K562 (cell line): ENCODE measurements around the gene CEBPE. TPM values are rescaled to one million over a fixed set of nuclear protein-coding genes. Genes with fewer than 3 reads are reported as not detected.

ENCODE experiments used
- ATAC-seq: fragments of 200-7000 bp; cut with Tn5 transposase; 3 replicates; pipeline ENCODE4 v1.9.1; 2020; ENCODE audit warnings: moderate library complexity
- BruUV-seq: library from RNA; stranded (reverse); fragments of 400-500 nt; replicated peaks from 2 replicates; lab custom pipeline; 2021; lab: Mats Ljungman, UMichigan
- CTCF ChIA-PET: fragments of 300-600 bp; formaldehyde crosslinking; extraction: SDS; loops from one replicate; lab custom pipeline; 2021; ENCODE audit warnings: low intra/inter-chr PET ratio; lab: Yijun Ruan, JAX
- POLR2A ChIA-PET: fragments of 300-600, 350-650 bp; sonication (Branson Sonifier 250); formaldehyde crosslinking; extraction: SDS; loops from one replicate; lab custom pipeline; 2021; ENCODE audit warnings: antibody characterized with exemption, inconsistent platforms; lab: Yijun Ruan, JAX
- DNase-seq, 4 experiments: peaks; one replicate each; pipeline versions ENCODE4 v3.0.0 to v3.0.0-alpha.2; 2011 to 2018; ENCODE audit warnings: low spot score in 3 of 4, mixed read lengths in 3 of 4; ENCODE audit errors: extremely low read depth in 1 of 4
- FAIRE-seq: peaks from 2 replicates; lab custom pipeline; 2011; peaks lifted over from hg19 to GRCh38; lab: Jason Lieb, UNC
- H2AFZ ChIP-seq: 2 replicates; pipeline ENCODE4 v1.6.0; 2011; ENCODE audit warnings: low read depth, low read length, control low read depth, inconsistent platforms
- H3K27ac ChIP-seq: fragments of 200-600 bp; 3 replicates; pipeline ENCODE4 v1.8.0; 2011; ENCODE audit warnings: low read depth, mild to moderate bottlenecking, control low read depth, inconsistent platforms, low read length, moderate library complexity, mixed read lengths; ENCODE audit errors: extremely low read depth
- H3K27me3 ChIP-seq, 2 experiments: fragments of 300-600 bp in 1 of 2; 2 replicates in 1 of 2; 3 replicates in 1 of 2; pipeline versions ENCODE4 v1.6.0 to v1.8.0; 2011; ENCODE audit warnings: inconsistent platforms in 2 of 2, low read length in 2 of 2, mild to moderate bottlenecking in 1 of 2, mixed read lengths in 1 of 2, moderate library complexity in 1 of 2; ENCODE audit not compliant: control insufficient read depth in 2 of 2, insufficient read depth in 2 of 2
- H3K36me3 ChIP-seq: fragments of 300-600 bp; 3 replicates; pipeline ENCODE4 v1.8.0; 2011; ENCODE audit warnings: mild to moderate bottlenecking, low read length, inconsistent platforms; ENCODE audit not compliant: control insufficient read depth, insufficient read depth
- H3K4me1 ChIP-seq, 2 experiments: fragments of 200-600 bp in 1 of 2; replicated peaks in 1 of 2; 2 replicates in 1 of 2; 3 replicates in 1 of 2; pipeline versions ENCODE4 v1.5.1 to v1.8.0; 2011; ENCODE audit warnings: inconsistent platforms in 2 of 2, low read length in 2 of 2, mild to moderate bottlenecking in 1 of 2, mixed read lengths in 1 of 2, moderate library complexity in 1 of 2; ENCODE audit not compliant: control insufficient read depth in 2 of 2, insufficient read depth in 2 of 2
- H3K4me2 ChIP-seq: 2 replicates; pipeline ENCODE4 v1.6.1; 2011; ENCODE audit warnings: low read length, control low read depth, inconsistent platforms, mixed read lengths; ENCODE audit not compliant: insufficient read depth
- H3K4me3 ChIP-seq: fragments of 200-600 bp; sonication (generic), shearing (Covaris generic); 2 replicates; pipeline ENCODE4 v1.5.1; 2016; ENCODE audit warnings: control low read depth, inconsistent platforms
- H3K79me2 ChIP-seq: fragments of 200-600 bp; 3 replicates; pipeline ENCODE4 v1.8.0; 2011; ENCODE audit warnings: low read length, inconsistent platforms; ENCODE audit not compliant: control insufficient read depth, insufficient read depth
- H3K9ac ChIP-seq, 2 experiments: 2 replicates each; pipeline versions ENCODE4 v1.6.0 to v1.6.1; 2011; ENCODE audit warnings: low read depth in 2 of 2, low read length in 2 of 2, control low read depth in 1 of 2, inconsistent platforms in 1 of 2, mild to moderate bottlenecking in 1 of 2, mixed read lengths in 1 of 2; ENCODE audit not compliant: insufficient read depth in 1 of 2
- H3K9me1 ChIP-seq: one replicate; pipeline ENCODE4 v1.6.0; 2011; ENCODE audit warnings: inconsistent platforms, mild to moderate bottlenecking, low read length, moderate library complexity; ENCODE audit not compliant: control insufficient read depth, insufficient read depth
- H3K9me3 ChIP-seq: replicated peaks from 2 replicates; pipeline ENCODE4 v1.5.1; 2011; ENCODE audit warnings: low read depth, low read length, inconsistent platforms; ENCODE audit not compliant: control insufficient read depth, insufficient read depth
- H4K20me1 ChIP-seq: replicated peaks from 2 replicates; pipeline ENCODE4 v1.6.1; 2011; ENCODE audit warnings: low read length, inconsistent platforms, mixed read lengths; ENCODE audit not compliant: control insufficient read depth, insufficient read depth
- ARID1B ChIP-seq: fragments of 450-650 bp; IDR thresholded peaks from 2 replicates; pipeline ENCODE4 v1.6.1; 2016; ENCODE audit warnings: antibody characterized with exemption, mild to moderate bottlenecking, inconsistent platforms
- HEY1 ChIP-seq: fragments of 250-450 bp; sonication (Bioruptor Pico); IDR thresholded peaks from 2 replicates; pipeline ENCODE4 v1.5.0; 2020; ENCODE audit warnings: mild to moderate bottlenecking, moderate library complexity, borderline replicate concordance
- MBD1 ChIP-seq: fragments of 250-450 bp; sonication (Bioruptor Pico); IDR thresholded peaks from 2 replicates; pipeline ENCODE4 v1.8.0; 2022; ENCODE audit warnings: inconsistent platforms
- NR1H2 ChIP-seq: sonication (generic); formaldehyde crosslinking; IDR thresholded peaks from 2 replicates; pipeline ENCODE4 v1.4.0; 2020; ENCODE audit warnings: mild to moderate bottlenecking, missing genetic modification reagents
- RAD51 ChIP-seq: fragments of 450-650 bp; IDR thresholded peaks from 2 replicates; pipeline ENCODE4 v1.7.1; 2016; ENCODE audit warnings: low read depth, mild to moderate bottlenecking, borderline replicate concordance
- RBM25 ChIP-seq: fragments of 200-400 bp; formaldehyde crosslinking; IDR thresholded peaks from 2 replicates; pipeline ENCODE4 v1.6.1; 2018; ENCODE audit warnings: low read length, low read depth, moderate library complexity; ENCODE audit not compliant: severe bottlenecking
- STAT6 ChIP-seq: sonication (generic); formaldehyde crosslinking; IDR thresholded peaks from 2 replicates; pipeline ENCODE4 v1.8.1; 2023; ENCODE audit warnings: mild to moderate bottlenecking, missing genetic modification reagents
- TAL1 ChIP-seq: fragments of 450-650 bp; IDR thresholded peaks from 2 replicates; pipeline ENCODE4 v1.6.1; 2016; ENCODE audit warnings: mild to moderate bottlenecking
- WGBS: fragments of 100-300 bp; shearing (Covaris generic); methylation state at CpG from one replicate; pipeline ENCODE4 v1.1.6; 2016; ENCODE audit warnings: low coverage, mixed read lengths; ENCODE audit not compliant: insufficient coverage; ENCODE audit errors: missing lambda C conversion rate; 5-methylcytosine and 5-hydroxymethylcytosine counted together
- in situ Hi-C: fragments of 300-500 bp; cut with MboI; formaldehyde crosslinking; loops from 4 replicates; pipeline ENCODE4 v1.15.0; 2018; ENCODE audit warnings: inconsistent platforms, mixed read lengths
- intact Hi-C: fragments of 100-400 bp; cut with micrococcal nuclease; formaldehyde crosslinking; loops from 2 replicates; pipeline ENCODE4 v1.14.2; 2022
- polyA plus RNA-seq, 8 experiments: library from polyadenylated mRNA; depleted of rRNA in 4 of 8; stranded (reverse) in 5 of 8; unstranded in 3 of 8; fragments of >200 nt; fragmentation: Nextera tagmentation in 2 of 8; fragmentation: Illumina TruSeq in 1 of 8; extraction: Ambion mirVana in 2 of 8; extraction: Trizol in 1 of 8; gene quantifications; 2 replicates each; pipeline versions ENCODE4 v1.2.1 to v1.2.3, GENCODE V29; 2011 to 2014; ENCODE audit warnings: inconsistent platforms in 1 of 8, missing spikeins in 1 of 8
- total RNA-seq, 7 experiments: library from RNA; depleted of rRNA in 6 of 7; stranded (reverse); fragments of >200 nt in 6 of 7; fragmentation: Illumina TruSeq in 2 of 7; extraction: Trizol in 2 of 7; gene quantifications; 2 replicates each; pipeline versions ENCODE4 v1.2.1 to v1.2.3, GENCODE V29; 2011 to 2021; ENCODE audit warnings: low replicate concordance in 1 of 7
- TF ChIP-seq, protein P1 (sequence below), 2 experiments: fragments of 450-650 bp; conservative IDR thresholded peaks; 2 replicates each; pipeline ENCODE4 v1.6.1; 2017; ENCODE audit warnings: mild to moderate bottlenecking in 2 of 2, moderate library complexity in 2 of 2
- TF ChIP-seq, protein P2 (sequence below): sonication (generic); formaldehyde crosslinking; IDR thresholded peaks from 2 replicates; pipeline ENCODE4 v1.8.0; 2023; ENCODE audit warnings: missing genetic modification reagents, mild to moderate bottlenecking, borderline replicate concordance

Gene CEBPE
- total and polyA plus RNA-seq, 9 of the 15 experiments (the other 6 are each of a cell fraction or from before 2014, with no cell fraction given), result 0.09 to 0.15 (median 0.13) TPM; not detected in 6

- Histone ChIP-seq H3K4me1 (no peaks in the 10 kb centered on the region), H3K9me3 (no peaks in the 10 kb centered on the region), H3K9ac (no peak overlapping the region), H3K4me2 (no peak overlapping the region), H3K79me2 (peaks cover 13% of the 10 kb centered on the region; the same call in 2 of the 3 replicates), H3K9me1 (no peaks in the 10 kb centered on the region), H3K4me3 (no peak overlapping the region), H3K36me3 (peaks cover 99% of the 10 kb centered on the region), H2AFZ (no peak overlapping the region), H3K27me3 (no peaks in the 10 kb centered on the region), H4K20me1 (no peaks in the 10 kb centered on the region), H3K27ac (no peak overlapping the region)
- intact Hi-C loops, result no loop called here
- POLR2A ChIA-PET, result interaction anchor here (1.1 to 2.4 kb wide), 3 partner anchors 9 to 24 kb away, joined by 3 to 11 read pairs (median 4); partner anchors contain the start of genes ACIN1 and C14orf119
- CTCF ChIA-PET, result no interaction called here
- no TSS peak for BruUV-seq
- 93% methylated on average over 3 of the region's 3 CpGs for WGBS
- in situ Hi-C loops, result no loop called here
- DNase-seq (no peak), FAIRE-seq (no peak), ATAC-seq (no peak)
- TF ChIP-seq MBD1 (CRISPR knock-in tag) (no peak), RAD51 (no peak), TAL1 (no peak), STAT6 (CRISPR knock-in tag) (no peak), ARID1B (no peak), HEY1 (CRISPR knock-in tag) (no peak), NR1H2 (CRISPR knock-in tag) (no peak), RBM25 (no peak)
- TF ChIP-seq, protein P1, sequence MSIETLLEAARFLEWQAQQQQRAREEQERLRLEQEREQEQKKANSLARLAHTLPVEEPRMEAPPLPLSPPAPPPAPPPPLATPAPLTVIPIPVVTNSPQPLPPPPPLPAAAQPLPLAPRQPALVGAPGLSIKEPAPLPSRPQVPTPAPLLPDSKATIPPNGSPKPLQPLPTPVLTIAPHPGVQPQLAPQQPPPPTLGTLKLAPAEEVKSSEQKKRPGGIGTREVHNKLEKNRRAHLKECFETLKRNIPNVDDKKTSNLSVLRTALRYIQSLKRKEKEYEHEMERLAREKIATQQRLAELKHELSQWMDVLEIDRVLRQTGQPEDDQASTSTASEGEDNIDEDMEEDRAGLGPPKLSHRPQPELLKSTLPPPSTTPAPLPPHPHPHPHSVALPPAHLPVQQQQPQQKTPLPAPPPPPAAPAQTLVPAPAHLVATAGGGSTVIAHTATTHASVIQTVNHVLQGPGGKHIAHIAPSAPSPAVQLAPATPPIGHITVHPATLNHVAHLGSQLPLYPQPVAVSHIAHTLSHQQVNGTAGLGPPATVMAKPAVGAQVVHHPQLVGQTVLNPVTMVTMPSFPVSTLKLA (conservative IDR thresholded peaks at IDR 0.05), result no peak
- TF ChIP-seq, protein P2, sequence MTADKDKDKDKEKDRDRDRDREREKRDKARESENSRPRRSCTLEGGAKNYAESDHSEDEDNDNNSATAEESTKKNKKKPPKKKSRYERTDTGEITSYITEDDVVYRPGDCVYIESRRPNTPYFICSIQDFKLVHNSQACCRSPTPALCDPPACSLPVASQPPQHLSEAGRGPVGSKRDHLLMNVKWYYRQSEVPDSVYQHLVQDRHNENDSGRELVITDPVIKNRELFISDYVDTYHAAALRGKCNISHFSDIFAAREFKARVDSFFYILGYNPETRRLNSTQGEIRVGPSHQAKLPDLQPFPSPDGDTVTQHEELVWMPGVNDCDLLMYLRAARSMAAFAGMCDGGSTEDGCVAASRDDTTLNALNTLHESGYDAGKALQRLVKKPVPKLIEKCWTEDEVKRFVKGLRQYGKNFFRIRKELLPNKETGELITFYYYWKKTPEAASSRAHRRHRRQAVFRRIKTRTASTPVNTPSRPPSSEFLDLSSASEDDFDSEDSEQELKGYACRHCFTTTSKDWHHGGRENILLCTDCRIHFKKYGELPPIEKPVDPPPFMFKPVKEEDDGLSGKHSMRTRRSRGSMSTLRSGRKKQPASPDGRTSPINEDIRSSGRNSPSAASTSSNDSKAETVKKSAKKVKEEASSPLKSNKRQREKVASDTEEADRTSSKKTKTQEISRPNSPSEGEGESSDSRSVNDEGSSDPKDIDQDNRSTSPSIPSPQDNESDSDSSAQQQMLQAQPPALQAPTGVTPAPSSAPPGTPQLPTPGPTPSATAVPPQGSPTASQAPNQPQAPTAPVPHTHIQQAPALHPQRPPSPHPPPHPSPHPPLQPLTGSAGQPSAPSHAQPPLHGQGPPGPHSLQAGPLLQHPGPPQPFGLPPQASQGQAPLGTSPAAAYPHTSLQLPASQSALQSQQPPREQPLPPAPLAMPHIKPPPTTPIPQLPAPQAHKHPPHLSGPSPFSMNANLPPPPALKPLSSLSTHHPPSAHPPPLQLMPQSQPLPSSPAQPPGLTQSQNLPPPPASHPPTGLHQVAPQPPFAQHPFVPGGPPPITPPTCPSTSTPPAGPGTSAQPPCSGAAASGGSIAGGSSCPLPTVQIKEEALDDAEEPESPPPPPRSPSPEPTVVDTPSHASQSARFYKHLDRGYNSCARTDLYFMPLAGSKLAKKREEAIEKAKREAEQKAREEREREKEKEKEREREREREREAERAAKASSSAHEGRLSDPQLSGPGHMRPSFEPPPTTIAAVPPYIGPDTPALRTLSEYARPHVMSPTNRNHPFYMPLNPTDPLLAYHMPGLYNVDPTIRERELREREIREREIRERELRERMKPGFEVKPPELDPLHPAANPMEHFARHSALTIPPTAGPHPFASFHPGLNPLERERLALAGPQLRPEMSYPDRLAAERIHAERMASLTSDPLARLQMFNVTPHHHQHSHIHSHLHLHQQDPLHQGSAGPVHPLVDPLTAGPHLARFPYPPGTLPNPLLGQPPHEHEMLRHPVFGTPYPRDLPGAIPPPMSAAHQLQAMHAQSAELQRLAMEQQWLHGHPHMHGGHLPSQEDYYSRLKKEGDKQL (CRISPR knock-in tag), result no peak
Measured at GRCh38 chr14:23085458-23085857, 33.6 kb downstream of the CEBPE start.
